Right lobe of liver (tissue), 6 donors: ENCODE data around the gene CFAP57. TPM values are rescaled to one million over a fixed set of nuclear protein-coding genes. Genes with fewer than 3 reads are reported as not detected.

Source experiments
- ATAC-seq, 4 donors: fragments of 200-7000 bp; cut with Tn5 transposase; one replicate each; pipeline ENCODE4 v1.9.1; 2020; ENCODE audit warnings: mild to moderate bottlenecking in 4 of 4, moderate library complexity in 4 of 4
- DNase-seq, 3 donors: peaks; one replicate each; pipeline ENCODE4 v3.0.0-alpha.2; 2020
- H3K27ac ChIP-seq, 3 donors: fragments of 200-600 bp; one replicate each; pipeline ENCODE4 v1.8.0; 2022
- H3K27me3 ChIP-seq, 2 donors: fragments of 200-600 bp; one replicate each; pipeline ENCODE4 v1.8.0; 2022
- H3K36me3 ChIP-seq, 4 donors: fragments of 200-600 bp; sonication (generic) in 1 of 4; one replicate each; pipeline versions ENCODE4 v1.5.1 to v1.8.0; 2017 to 2022; ENCODE audit warnings: control low read depth in 1 of 4
- H3K4me1 ChIP-seq, 4 donors: fragments of 200-600 bp; sonication (generic) in 1 of 4; one replicate each; pipeline versions ENCODE4 v1.5.1 to v1.8.0; 2017 to 2022; ENCODE audit warnings: control low read depth in 1 of 4
- H3K4me3 ChIP-seq, 3 donors: fragments of 200-600 bp; one replicate each; pipeline ENCODE4 v1.8.0; 2022
- H3K9me3 ChIP-seq, 4 donors: fragments of 200-600 bp; sonication (generic) in 1 of 4; one replicate each; pipeline versions ENCODE4 v1.5.1 to v1.8.0; 2017 to 2022; ENCODE audit warnings: control low read depth in 1 of 4
- POLR2A ChIP-seq: fragments of 450-650 bp; IDR thresholded peaks from one replicate; pipeline ENCODE4 v1.6.1; 2017; ENCODE audit warnings: antibody characterized with exemption, mild to moderate bottlenecking
- WGBS: methylation state at CpG from one replicate; pipeline ENCODE4 v1.1.6; 2018; ENCODE audit warnings: low coverage, low lambda C conversion rate; ENCODE audit not compliant: insufficient coverage; ENCODE audit errors: missing lambda C conversion rate; 5-methylcytosine and 5-hydroxymethylcytosine counted together
- intact Hi-C, 2 donors: fragments of 100-400 bp; cut with DNase I; formaldehyde crosslinking; loops; one replicate each; pipeline versions ENCODE4 v1.11.2 to v1.14.1; 2022
- total RNA-seq, 6 experiments: library from RNA; depleted of rRNA in 2 of 6; stranded (reverse); fragments of >200 nt in 2 of 6; fragmentation: NEBNext Ultra II Directional in 3 of 6; extraction: Animal tissue kit (Norgen Biotek cat#: 25700) in 3 of 6; gene quantifications; one replicate each; pipeline versions ENCODE4 v1.1.0 to v1.2.4, GENCODE V29; 2016 to 2023
- TF ChIP-seq, protein P1 (sequence below), 4 donors: fragments of 200-600 bp in 3 of 4; fragments of 450-650 bp in 1 of 4; IDR thresholded peaks; one replicate each; pipeline versions ENCODE4 v1.5.1 to v1.8.0; 2016 to 2022; ENCODE audit warnings: antibody characterized with exemption in 4 of 4, mild to moderate bottlenecking in 2 of 4
- donor health status: DM: no; HTN: yes; CAD: no.
- donor health status: DM: no; HTN: no; CAD: no.
- donor health status: DM: no; HTN: no; CAD: no.
- donor health status: DM: no; HTN: yes; CAD: no.
- donor health status: DM: no; HTN: yes; CAD: no.

The CFAP57 gene
- total RNA-seq, 6 experiments from 2014 or later = not detected

DNA sequence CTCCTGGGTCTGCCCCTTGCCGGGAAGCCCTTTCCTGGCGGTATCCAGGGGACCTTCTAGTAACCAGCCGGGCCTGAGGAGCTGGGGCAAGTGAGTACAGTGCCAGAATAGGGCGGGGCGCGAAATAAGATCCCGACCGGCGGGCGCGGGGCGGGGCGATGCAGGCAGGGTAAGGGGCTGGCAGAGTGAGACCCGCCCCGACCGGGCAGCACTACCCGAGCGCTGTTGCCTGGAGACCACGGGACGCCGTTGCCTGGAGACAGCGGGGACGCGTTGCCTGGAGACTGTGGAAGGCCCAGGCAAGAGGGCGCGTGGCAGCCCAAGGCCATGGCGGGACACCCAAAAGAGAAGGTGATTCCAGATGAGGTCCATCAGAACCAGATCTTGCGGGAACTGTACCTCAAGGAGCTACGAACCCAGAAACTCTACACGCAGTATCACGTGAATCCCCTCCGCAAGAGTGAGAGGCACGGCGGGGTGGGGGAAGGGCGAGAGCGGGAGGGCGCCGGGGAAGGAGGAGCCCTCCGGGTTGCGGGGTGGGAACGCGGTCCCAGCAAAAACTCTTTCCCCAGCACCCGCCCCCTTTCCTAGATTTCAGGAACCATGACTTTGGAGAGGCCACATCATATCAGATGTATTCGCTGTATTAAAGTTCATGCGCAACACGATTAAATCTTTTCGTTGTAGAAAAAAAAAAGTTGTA, 24.4 kb upstream of the CFAP57 start:
- no peak overlapping the region for H3K27ac ChIP-seq
- peak overlapping the region in 2 of 3 donors; percentile 20 to 27 for H3K4me3 ChIP-seq
- no peaks in the 10 kb centered on the region for H3K36me3 ChIP-seq
- H3K9me3 ChIP-seq = no peaks in the 10 kb centered on the region
- no peak for TF ChIP-seq POLR2A
- TF ChIP-seq, protein P1, sequence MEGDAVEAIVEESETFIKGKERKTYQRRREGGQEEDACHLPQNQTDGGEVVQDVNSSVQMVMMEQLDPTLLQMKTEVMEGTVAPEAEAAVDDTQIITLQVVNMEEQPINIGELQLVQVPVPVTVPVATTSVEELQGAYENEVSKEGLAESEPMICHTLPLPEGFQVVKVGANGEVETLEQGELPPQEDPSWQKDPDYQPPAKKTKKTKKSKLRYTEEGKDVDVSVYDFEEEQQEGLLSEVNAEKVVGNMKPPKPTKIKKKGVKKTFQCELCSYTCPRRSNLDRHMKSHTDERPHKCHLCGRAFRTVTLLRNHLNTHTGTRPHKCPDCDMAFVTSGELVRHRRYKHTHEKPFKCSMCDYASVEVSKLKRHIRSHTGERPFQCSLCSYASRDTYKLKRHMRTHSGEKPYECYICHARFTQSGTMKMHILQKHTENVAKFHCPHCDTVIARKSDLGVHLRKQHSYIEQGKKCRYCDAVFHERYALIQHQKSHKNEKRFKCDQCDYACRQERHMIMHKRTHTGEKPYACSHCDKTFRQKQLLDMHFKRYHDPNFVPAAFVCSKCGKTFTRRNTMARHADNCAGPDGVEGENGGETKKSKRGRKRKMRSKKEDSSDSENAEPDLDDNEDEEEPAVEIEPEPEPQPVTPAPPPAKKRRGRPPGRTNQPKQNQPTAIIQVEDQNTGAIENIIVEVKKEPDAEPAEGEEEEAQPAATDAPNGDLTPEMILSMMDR (IDR thresholded peaks at IDR 0.05) = no peak
- intact Hi-C loops = no loop called here
- peaks cover 0 to 8% (median 0%) of the 10 kb centered on the region in 4 donors for H3K4me1 ChIP-seq
- peak; percentile 68 to 76 (median 73) for ATAC-seq
- DNase-seq = peak; percentile 54 to 72 (median 59)
- WGBS = 9% methylated on average over 35 of the region's 47 CpGs
- H3K27me3 ChIP-seq = no peaks in the 10 kb centered on the region

DNA sequence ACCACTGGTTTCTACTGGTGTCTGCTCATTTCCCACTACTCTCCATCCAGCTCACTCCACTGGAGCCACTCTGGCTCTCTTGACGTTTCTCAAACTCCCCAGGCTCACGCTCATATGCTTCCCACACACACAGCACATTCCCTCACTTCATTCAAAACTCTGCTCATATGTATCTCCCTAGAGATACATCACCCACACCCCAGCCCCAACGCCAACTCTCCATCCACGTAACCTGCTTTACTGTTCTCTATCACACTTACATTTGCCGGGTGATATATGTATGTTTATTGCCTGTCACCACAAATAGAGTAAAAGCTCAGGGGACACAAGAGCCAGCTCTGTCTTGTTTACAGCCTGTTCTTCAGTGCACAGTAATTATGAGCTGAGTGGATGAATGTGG, 22.2 kb upstream of the CFAP57 start:
- no peak overlapping the region for H3K27ac ChIP-seq
- no peak for DNase-seq
- H3K36me3 ChIP-seq = no peaks in the 10 kb centered on the region
- H3K27me3 ChIP-seq = no peaks in the 10 kb centered on the region
- no peak overlapping the region for H3K4me3 ChIP-seq
- TF ChIP-seq, protein P1 (IDR thresholded peaks at IDR 0.05) = no peak
- TF ChIP-seq POLR2A = no peak
- no peaks in the 10 kb centered on the region for H3K9me3 ChIP-seq
- intact Hi-C loops = no loop called here
- no peak for ATAC-seq
- 58% methylated on average over 5 of the region's 5 CpGs for WGBS
- peaks cover 0 to 8% (median 0%) of the 10 kb centered on the region in 4 donors for H3K4me1 ChIP-seq

DNA sequence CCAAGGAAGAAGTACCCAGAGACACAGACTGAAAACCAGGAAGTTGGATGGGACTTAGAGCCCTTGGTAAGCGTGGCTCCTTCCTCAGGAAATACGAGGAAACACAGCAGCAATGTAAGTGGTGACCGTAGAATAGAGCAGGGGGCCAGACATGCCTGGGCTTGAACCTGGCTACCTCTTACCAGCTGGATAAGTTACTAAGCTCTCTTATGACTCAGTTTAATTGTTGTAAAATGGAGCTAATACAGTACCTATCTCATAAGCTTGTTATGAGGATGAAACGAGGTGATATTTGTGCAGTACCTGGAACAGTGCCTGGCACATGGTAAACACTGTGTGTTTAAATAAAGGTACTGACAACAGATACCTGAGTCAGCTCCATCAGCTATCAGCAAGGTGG, 19.3 kb upstream of the CFAP57 start:
- ATAC-seq = no peak
- Histone ChIP-seq H3K9me3 (no peaks in the 10 kb centered on the region), H3K27ac (no peak overlapping the region), H3K27me3 (no peaks in the 10 kb centered on the region), H3K36me3 (no peaks in the 10 kb centered on the region), H3K4me1 (peaks cover 0 to 3% (median 0%) of the 10 kb centered on the region in 4 donors), H3K4me3 (no peak overlapping the region)
- TF ChIP-seq, protein P1 (IDR thresholded peaks at IDR 0.05) = no peak
- no peak for TF ChIP-seq POLR2A
- DNase-seq = no peak
- intact Hi-C loops = no loop called here
- whole genome bisulfite sequencing = 41% methylated on average over 4 of the region's 4 CpGs

DNA sequence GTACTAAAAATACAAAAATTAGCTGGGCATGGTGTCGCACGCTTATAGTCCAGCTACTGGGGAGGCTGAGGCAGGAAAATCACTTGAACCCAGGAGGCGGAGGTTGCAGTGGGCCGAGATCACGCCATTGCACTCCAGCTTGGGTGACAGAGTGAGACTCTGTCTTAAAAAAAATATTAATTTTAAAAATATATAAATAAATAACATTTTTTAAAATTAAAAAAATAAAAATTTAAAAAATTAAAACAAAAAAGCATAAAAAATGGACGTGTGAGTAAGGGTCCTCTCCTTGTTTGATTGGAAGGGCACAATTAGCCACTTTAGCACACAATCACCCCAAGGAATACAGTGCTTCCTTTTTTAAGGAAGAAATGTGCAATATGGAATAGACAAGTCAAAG, 18.7 kb upstream of the CFAP57 start:
- ATAC-seq = no peak
- Histone ChIP-seq H3K36me3 (no peaks in the 10 kb centered on the region), H3K27me3 (no peaks in the 10 kb centered on the region), H3K27ac (no peak overlapping the region), H3K4me1 (no peaks in the 10 kb centered on the region), H3K4me3 (no peak overlapping the region), H3K9me3 (no peaks in the 10 kb centered on the region)
- DNase-seq = no peak
- no peak for TF ChIP-seq POLR2A
- TF ChIP-seq, protein P1 (IDR thresholded peaks at IDR 0.05) = no peak
- intact Hi-C loops = no loop called here
- 90% methylated on average over 6 of the region's 6 CpGs for whole genome bisulfite sequencing
